ENCODE measurements around the gene MYL11.
"Not testable (repeated sequence)": the region's sequence is repeated elsewhere in the genome, so short reads cannot be mapped to it uniquely, and the experiment has no call there.

Gene MYL11, protein sequence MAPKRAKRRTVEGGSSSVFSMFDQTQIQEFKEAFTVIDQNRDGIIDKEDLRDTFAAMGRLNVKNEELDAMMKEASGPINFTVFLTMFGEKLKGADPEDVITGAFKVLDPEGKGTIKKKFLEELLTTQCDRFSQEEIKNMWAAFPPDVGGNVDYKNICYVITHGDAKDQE

GRCh38 chr16:30374538-30374937, at the start of gene MYL11:
Gene MYL11 (plus strand): TSS chr16:30374802. CDS start chr16:30374858, 56 bp downstream.
- H3K36me3 ChIP-seq (ENCODE audit: insufficient read depth, low read length): no peaks in the 10 kb centered on the region
- no peaks in the 10 kb centered on the region for H3K9me3 ChIP-seq (ENCODE audit: low read depth, low read length)
- no peak for DNase-seq (ENCODE audit: low read depth, low spot score)
- no peak within 1 kb of the TSS for H3K4me3 ChIP-seq
- TF ChIP-seq FOXP2 (optimal IDR thresholded peaks at IDR 0.05; ENCODE audit: control extremely low read depth, extremely low read length, insufficient read depth) (no peak), POLR2AphosphoS5 (IDR thresholded peaks at IDR 0.05; ENCODE audit: borderline replicate concordance, low read depth, low read length) (no peak), EZH2 (IDR thresholded peaks at IDR 0.05) (no peak)
- no peak within 1 kb of the TSS for H3K27ac ChIP-seq
- H3K9ac ChIP-seq (ENCODE audit: insufficient read length): no peak within 1 kb of the TSS

GRCh38 chr16:30334473-30334989, 40.1 kb upstream of the MYL11 start:
- DNase-seq (ENCODE audit: low read depth, low spot score); H3K9me3 ChIP-seq (ENCODE audit: low read depth, low read length); H3K27ac ChIP-seq; H3K36me3 ChIP-seq (ENCODE audit: insufficient read depth, low read length): not testable (repeated sequence)
- peak overlapping the region; percentile 79 for H3K4me3 ChIP-seq
- peak overlapping the region; percentile 51 for H3K9ac ChIP-seq (ENCODE audit: insufficient read length)

DNA sequence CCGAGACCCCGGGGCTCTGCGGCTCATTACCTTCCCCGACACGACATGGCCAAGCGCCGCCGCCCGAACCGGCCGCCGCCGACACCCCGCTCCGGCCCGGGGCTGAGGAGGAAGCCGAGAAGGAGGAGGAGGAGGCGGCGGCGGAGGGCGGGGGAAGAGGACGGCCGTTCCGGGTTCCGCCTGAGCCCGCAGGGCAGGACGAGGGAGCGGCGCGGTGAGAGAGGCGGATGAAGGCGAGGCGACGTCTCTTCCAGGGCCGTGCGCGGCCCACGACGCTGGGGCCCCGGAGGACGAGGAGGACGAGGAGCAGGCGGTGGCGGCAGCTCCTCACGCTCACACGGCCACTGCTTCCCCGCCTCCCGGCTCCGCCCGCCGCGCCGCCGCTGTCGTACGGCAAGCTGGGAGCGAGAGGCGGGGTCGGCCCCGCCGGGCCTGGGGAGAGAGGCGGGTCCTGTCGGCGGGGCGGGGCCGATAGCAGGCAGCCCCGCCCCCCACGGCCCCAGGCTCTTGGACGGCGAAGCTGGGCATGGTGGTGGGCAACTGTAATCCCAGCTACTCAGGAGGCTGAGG, 39.5 kb upstream of the MYL11 start:
- H3K9ac ChIP-seq (ENCODE audit: insufficient read length): peak overlapping the region; percentile 65
- DNase-seq (ENCODE audit: low read depth, low spot score); H3K36me3 ChIP-seq (ENCODE audit: insufficient read depth, low read length); H3K9me3 ChIP-seq (ENCODE audit: low read depth, low read length): not testable (repeated sequence)
- peak overlapping the region; percentile 60; the same call in 1 of the 2 replicates for H3K27ac ChIP-seq
- H3K4me3 ChIP-seq: peak overlapping the region; percentile 79
- TF ChIP-seq POLR2AphosphoS5 (IDR thresholded peaks at IDR 0.05; ENCODE audit: borderline replicate concordance, low read depth, low read length): peak; percentile 60; the same call in 1 of the 2 replicates

- TF ChIP-seq POLR2AphosphoS5 (IDR thresholded peaks at IDR 0.05; ENCODE audit: borderline replicate concordance, low read depth, low read length) (no peak), EZH2 (IDR thresholded peaks at IDR 0.05) (no peak), FOXP2 (optimal IDR thresholded peaks at IDR 0.05; ENCODE audit: control extremely low read depth, extremely low read length, insufficient read depth) (no peak)
- Histone ChIP-seq H3K9ac (ENCODE audit: insufficient read length) (no peak overlapping the region), H3K36me3 (ENCODE audit: insufficient read depth, low read length) (no peaks in the 10 kb centered on the region), H3K9me3 (ENCODE audit: low read depth, low read length) (no peaks in the 10 kb centered on the region), H3K4me3 (peak overlapping the region; percentile 79), H3K27ac (no peak overlapping the region)
- DNase-seq (ENCODE audit: low read depth, low spot score): no peak
Measured at GRCh38 chr16:30335598-30336474, 38.8 kb upstream of the MYL11 start.

DNA sequence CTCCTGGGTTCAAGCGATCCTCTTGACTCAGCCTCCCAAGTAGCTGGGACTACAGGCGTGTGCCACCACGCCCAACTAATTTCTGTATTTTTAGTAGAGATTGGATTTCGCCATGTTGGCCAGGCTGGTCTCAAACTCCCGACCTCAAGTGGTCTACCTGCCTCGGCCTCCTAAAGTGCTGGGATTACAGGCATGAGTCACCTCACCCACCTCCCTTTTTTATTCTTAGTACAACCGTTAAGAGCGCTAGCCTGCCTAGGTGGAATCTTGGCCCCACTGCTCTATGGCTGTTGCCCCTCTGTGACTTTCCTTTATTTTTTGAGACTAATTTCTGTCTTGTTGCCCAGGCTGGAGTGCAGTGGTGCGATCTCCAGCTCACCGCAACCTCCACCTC, 36.6 kb upstream of the MYL11 start:
- not testable (repeated sequence) for H3K4me3 ChIP-seq; DNase-seq (ENCODE audit: low read depth, low spot score); H3K9me3 ChIP-seq (ENCODE audit: low read depth, low read length); H3K9ac ChIP-seq (ENCODE audit: insufficient read length); H3K36me3 ChIP-seq (ENCODE audit: insufficient read depth, low read length); H3K27ac ChIP-seq

DNA sequence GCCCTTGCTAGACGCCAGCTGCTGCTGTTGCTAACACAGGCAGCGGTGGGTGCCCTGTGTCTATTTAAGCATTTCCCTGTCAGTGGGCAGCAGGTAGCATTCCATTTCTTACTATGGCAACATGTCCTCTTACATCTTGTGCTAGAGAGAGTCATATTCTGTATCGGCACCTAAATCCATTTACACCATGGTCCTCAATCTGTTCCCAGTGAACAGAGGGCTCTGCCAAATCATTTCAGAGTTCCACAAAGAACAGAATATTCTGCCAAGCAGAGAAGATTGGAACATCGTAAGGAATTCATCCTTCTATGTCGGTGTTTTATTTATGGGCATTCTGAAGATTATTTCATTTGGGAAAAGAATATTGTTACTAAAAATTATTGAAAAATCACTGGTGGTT, 35.9 kb upstream of the MYL11 start:
- not testable (repeated sequence) for H3K9me3 ChIP-seq (ENCODE audit: low read depth, low read length); DNase-seq (ENCODE audit: low read depth, low spot score); H3K27ac ChIP-seq; H3K9ac ChIP-seq (ENCODE audit: insufficient read length); H3K4me3 ChIP-seq; H3K36me3 ChIP-seq (ENCODE audit: insufficient read depth, low read length)

DNA sequence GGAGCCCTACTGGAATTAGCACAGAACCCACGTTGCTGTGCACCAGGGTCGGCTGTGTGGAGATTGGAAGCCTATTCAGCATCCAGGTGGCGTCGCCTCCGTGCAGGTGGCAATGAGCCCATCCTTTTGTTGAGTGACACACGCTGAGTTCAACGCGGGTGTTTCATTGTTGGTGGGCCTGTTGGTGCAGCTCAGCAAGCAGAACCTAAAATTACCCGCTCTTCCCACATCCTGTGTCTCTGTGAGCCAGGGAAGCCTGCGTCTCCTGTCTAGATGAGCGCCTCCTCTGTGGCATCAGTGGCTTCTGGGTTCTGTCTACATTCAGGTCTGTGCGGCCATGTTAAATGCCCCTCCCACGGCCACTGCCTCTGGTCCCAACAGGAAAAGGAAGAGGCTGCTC, 34.0 kb upstream of the MYL11 start:
- Histone ChIP-seq H3K9ac (ENCODE audit: insufficient read length) (no peak overlapping the region), H3K27ac (no peak overlapping the region), H3K36me3 (ENCODE audit: insufficient read depth, low read length) (no peaks in the 10 kb centered on the region), H3K4me3 (no peak overlapping the region), H3K9me3 (ENCODE audit: low read depth, low read length) (no peaks in the 10 kb centered on the region)
- no peak for DNase-seq (ENCODE audit: low read depth, low spot score)
- no peak for TF ChIP-seq EZH2 (IDR thresholded peaks at IDR 0.05)
- TF ChIP-seq POLR2AphosphoS5 (IDR thresholded peaks at IDR 0.05; ENCODE audit: borderline replicate concordance, low read depth, low read length): no peak
- TF ChIP-seq FOXP2 (optimal IDR thresholded peaks at IDR 0.05; ENCODE audit: control extremely low read depth, extremely low read length, insufficient read depth): no peak

- DNase-seq (ENCODE audit: low read depth, low spot score); H3K9me3 ChIP-seq (ENCODE audit: low read depth, low read length); H3K27ac ChIP-seq; H3K9ac ChIP-seq (ENCODE audit: insufficient read length); H3K4me3 ChIP-seq; H3K36me3 ChIP-seq (ENCODE audit: insufficient read depth, low read length): not testable (repeated sequence)
Measured at GRCh38 chr16:30341971-30342370, 32.6 kb upstream of the MYL11 start.

All from SK-N-MC (cell line).